HG03045 (cell line): Measurements from ENCODE around the gene ATP13A1.
"Not testable (repeated sequence)": the region's sequence is repeated elsewhere in the genome, so short reads cannot be mapped to it uniquely, and the experiment has no call there.

Experiments used
- ATAC-seq: cut with Tn5 transposase; IDR thresholded peaks from one replicate; pipeline ENCODE4 v1.9.1; 2021; ENCODE audit warnings: mild to moderate bottlenecking, moderate library complexity; ENCODE audit not compliant: unreplicated experiment

The ATP13A1 gene

GRCh38 chr19:19665420-19665948 is 2.0 kb upstream of the ATP13A1 start:
- ATAC-seq, result not testable (repeated sequence)

DNA sequence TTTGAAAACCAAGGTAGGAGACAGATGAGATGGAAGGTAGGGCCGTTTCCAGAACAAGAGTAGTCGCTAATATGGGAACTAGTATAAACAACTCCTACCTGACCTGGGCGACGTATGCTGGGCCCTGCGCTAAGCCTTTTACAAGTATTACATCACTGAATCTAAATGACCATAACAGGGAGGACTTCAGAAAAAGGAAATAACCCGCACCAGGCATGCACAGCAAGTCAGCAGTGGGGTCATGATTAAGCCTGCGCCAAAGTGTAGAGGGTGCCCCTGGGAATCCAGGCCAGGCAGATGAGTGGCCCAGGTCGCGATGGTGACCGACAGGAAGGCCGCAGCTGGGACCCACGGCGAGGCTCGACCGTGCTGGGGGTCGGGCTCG is 613 bp downstream of the ATP13A1 start:
- ATAC-seq, result no peak

- no peak for ATAC-seq
Observed at GRCh38 chr19:19662344-19662743, 1.1 kb downstream of the ATP13A1 start.

GRCh38 chr19:19661675-19662251 is 1.7 kb downstream of the ATP13A1 start:
- ATAC-seq, result peak; percentile 28

- ATAC-seq, result no peak
Observed at GRCh38 chr19:19661141-19661674, 2.3 kb downstream of the ATP13A1 start.

DNA sequence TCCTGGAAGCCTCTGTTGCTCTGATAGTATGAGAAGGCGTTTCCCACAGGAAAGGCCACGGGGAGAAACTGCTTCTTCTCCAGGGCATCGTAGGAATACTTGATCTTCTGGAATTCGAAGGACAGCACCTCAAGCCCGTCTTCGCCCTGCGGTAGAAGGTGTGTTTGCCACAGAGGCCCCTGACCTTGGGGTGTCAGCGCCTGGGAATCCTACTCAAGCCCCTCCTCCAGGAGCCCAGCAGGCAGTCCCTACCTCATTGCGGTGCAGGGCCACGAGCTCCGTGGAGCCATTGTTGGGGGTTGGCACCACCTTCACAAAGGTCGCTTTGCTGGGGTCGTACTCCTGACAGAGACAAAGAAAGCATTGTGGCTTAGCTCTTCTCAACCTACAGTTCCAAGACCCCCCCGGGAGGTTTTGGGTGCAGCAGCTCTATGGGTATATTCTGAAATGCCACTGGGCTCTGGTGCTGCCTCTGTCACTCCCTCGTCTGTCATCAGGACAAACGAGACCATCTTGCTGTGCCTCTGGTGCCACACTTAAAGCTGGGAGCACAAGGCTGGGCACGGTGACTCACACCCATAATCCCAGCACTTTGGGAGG is 3.7 kb downstream of the ATP13A1 start:
- ATAC-seq, result no peak

DNA sequence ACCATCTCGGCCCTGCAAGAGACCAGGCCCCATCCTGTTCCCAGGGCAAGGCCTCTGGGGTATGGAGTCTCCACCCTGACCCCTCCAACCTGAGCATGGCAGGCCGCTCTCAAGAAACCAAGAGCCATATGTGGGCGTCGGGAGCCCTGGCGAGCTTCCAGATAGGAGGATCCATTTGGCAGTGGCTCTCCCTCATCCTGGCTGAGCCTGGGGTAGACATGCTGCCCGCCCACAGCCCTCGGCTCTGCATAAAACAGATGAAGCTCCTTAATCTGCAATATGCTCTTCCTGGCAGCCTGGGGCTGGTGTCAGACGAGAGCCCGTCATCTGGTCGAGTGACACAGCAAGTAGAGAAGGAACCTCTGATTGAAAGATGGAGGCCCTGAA is 6.1 kb downstream of the ATP13A1 start:
- no peak for ATAC-seq

- ATAC-seq, result no peak
Observed at GRCh38 chr19:19656451-19657396, 6.8 kb downstream of the ATP13A1 start.

GRCh38 chr19:19655641-19656343 is 7.7 kb downstream of the ATP13A1 start:
- ATAC-seq, result no peak

GRCh38 chr19:19655051-19655594 is 8.4 kb downstream of the ATP13A1 start:
- ATAC-seq, result no peak

- ATAC-seq, result no peak
Observed at GRCh38 chr19:19654441-19654840, 9.0 kb downstream of the ATP13A1 start.

DNA sequence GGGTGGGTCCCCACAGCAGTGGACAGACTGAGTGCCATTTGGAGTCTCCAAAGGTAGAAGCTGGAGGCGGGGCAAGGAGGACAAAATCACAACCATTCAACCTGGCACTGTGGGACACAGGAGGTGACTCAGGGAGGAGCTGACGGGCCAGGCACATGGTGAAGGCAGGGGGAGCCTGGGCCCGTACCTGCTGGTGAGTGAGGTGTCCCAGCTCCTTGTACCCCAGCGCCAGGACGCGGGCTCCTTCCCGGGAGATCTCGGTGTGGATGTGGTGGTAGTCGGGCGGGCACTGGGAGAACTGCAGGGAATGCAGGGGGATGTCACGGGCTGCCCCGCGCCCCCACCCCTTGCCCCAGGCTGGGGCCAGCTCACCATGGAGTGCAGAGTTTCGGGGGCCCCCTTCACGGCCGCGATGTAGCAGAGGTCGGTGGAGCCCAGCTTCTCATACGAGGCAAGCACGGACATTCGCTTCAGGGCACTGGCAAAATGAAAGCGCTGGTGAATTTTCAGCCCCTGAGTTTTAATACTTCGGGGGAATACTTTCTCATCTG is 9.8 kb downstream of the ATP13A1 start:
- ATAC-seq, result no peak

GRCh38 chr19:19652482-19653295 is 10.8 kb downstream of the ATP13A1 start:
- no peak for ATAC-seq

DNA sequence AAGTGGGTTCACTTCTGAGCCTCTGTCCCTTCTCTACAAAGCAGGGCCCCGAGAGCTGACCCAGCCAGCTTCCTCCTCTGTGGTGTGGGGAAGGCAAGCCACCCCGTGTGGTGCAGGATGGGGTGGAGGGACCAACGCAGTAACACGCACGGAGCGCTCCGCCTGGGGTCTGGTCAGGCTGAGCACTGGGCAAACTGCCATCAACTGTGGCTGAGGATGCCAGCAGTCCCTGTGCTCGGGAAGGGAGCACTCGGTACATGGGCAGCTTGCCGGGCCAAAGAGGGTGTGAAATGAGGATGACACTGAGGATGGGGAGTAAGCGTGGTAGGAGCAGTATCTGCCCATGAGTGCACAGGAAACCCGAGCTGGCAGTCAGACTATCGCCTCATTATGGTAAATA is 12.4 kb downstream of the ATP13A1 start:
- ATAC-seq, result no peak

- no peak for ATAC-seq
Observed at GRCh38 chr19:19650331-19650730, 13.1 kb downstream of the ATP13A1 start.

GRCh38 chr19:19649580-19649995 is 13.9 kb downstream of the ATP13A1 start:
- no peak for ATAC-seq

DNA sequence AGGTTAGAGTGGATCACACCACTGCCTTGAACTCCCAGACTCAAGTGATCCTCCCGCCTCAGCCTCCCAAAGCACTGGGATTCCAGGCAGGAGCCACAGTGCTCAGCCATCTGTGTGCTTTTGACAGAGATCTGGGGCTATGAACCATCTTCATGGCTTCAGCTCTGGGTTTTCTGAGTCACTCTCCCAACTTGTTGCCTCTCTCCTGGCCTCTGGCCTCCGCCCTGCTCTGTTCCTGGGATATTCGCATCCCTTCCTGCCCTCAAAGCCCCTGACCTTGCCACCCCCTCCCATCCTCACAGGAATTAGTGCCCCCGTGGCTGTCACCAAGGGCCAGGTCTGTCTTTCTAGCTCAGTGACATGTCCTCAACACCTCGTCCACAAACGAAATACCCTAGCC is 14.3 kb downstream of the ATP13A1 start:
- ATAC-seq, result no peak

DNA sequence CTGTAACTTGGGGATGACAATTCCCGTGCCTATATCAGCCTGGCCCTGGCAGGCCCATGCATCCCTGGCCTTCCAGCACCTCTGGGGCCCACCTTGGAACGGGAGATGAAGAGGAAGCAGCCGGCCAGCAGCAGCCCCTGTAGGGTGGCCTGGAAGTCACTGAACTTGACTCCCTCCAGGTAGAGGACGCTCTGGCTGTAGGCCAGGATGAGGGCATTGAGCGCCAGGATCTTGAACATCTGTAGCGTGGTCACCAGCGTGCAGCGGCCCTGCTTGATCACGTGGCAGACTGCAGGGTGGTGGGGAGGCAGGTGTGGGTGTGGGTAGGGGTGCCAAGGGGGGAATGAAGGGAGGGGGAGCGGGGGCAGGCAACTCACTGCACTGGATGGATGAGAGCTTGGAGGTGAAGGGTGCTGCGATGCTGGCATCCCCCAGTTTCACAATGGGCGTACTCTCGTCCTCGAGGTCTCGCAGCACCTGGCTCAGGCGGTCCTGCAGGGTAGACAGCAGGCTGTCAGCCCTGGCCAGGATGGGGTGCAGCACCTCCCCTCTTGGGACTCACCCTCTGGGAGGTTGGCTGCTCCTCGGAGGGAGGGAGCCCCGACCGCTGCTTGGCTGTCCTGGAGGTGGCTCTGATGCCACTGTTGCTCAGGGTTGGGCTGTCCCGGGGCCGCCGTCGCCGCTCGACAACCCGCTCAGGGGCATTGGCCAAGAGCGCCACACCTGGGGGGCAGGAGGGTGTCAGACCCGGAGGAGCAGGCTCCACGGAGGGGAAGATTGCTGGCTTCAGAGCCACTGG is 16.2 kb downstream of the ATP13A1 start:
- no peak for ATAC-seq
